ENCODE data around the gene FA2H.
A peak's percentile ranks its signal among the peaks of the same experiment; 100 is the strongest.

The FA2H gene

DNA sequence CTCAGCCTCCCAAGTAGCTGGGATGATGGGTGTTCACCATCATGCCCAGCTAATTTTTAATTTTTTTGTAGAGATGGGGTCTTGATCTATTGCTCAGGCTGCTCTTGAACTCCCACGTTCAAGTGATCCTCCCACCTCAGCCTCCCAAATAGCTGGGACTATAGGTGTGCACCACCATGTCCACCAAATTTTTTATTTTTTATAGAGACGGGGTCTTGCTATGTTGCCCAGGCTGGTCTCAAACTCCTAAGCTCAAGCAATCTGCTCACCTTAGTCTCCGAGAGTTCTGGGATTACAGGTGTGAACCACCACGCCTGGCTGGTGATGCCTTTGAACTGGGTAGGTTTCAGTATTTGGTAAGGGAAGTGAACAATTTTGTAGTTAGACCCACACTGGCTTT, 30.1 kb downstream of the FA2H start:
- DNase-seq (ENCODE audit: low read depth in 2 of 2): no peak

DNA sequence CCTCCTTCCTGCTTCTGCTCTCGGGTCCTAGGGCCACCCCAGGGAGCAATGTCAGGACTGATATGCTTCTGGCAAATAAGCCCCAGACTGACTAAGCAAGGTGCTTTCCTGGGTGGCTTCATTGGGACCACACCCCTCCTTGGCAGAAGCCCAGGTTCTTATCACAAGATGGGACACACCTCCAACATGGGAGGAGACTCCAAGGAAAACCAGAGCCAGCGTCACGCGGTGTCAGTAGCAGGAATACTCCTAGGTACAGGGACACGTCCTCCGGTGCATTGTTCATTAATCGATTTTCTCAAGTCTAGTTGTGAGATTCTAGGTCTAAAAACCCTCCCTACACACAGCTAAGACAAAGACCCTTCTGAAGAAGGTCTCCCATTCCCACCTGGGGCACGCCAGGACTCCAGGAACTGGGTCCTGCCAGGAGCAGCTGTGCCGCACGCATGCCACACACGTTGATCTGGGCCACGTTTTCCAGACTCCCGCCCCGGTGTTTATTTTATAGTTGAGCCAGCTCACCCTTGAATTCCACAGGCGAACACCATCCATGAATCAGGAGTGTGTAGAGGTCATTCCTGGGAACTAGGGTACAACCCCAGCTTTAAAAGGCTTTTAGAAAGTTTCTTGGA, 30.8 kb downstream of the FA2H start:
- no peak for DNase-seq (ENCODE audit: low read depth in 2 of 2)

DNA sequence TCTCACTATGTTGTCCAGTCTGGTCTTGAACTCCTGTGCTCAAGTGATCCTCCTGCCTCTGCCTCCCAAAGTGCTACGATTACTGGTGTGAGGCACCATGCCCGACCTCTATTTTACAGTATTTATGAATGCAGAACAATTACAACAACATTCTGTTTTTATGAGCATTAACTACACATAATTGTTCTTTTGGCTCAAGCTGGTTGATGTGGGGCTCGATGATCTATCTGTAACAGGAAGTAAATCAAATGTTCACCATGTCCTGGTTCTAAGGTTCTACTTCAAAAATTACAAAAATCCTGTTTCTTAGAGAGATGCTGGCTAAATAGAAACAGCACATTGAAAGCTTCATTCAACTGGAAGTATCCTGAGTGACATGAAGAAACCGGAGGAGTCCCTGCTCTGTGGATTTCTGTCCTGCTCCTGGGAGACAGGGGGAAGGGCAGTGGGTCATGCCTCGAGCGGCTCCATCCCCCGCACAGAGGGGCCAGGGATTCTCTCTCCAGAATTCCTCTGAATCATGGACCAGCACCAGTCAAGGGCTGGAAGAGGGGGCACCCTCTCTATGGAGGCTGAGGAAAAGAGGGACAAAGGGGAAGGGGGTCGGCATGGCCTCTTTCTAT, 31.5 kb downstream of the FA2H start:
- DNase-seq (ENCODE audit: low read depth in 2 of 2): no peak

DNA sequence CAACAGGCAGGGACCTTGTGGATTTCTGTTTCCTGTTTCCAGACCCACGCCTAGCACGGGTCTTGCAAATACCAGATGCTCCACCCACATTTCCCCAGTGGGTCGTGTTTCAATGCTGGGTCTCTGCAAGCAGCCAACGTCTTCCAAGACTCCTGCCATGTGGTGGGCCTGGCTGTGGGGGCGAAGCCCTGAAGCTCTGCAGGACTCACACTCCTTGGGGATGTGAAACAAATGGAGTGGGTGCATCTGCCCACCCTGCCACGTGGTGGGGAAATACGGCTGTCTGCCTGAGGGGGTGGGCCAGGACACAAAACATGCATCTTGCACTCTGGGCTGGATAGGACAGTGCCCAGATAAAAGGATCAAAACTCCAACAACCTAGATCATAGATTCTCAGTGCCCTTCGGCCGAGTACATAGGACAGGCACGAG, 32.6 kb downstream of the FA2H start:
- no peak for DNase-seq (ENCODE audit: low read depth in 2 of 2)

DNA sequence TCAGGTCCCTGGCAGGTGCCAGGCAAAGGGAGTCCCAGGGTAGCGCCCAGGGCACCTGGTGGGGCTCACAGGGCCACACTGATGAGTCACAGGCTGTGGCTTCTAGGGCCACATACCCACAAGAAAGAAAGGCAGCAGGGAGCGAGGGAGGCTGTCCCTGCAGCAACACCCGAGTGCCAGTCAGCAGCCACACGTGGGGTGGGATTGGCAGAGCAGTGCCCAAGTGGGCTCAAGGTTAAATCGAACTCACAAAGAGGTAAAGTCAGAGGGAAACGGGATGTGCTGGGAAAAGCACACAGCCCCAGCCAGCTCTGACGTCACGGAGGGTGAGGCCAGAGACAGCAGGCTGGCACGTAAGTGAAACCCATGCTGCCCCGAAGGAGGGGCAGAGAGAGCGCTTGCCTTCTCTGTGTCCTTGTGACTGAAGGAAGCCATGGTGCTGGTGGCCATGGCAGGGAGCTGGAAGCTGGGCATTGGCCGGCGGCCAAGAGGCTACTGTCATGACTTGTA, 33.8 kb downstream of the FA2H start:
- no peak for DNase-seq (ENCODE audit: low read depth in 2 of 2)

DNA sequence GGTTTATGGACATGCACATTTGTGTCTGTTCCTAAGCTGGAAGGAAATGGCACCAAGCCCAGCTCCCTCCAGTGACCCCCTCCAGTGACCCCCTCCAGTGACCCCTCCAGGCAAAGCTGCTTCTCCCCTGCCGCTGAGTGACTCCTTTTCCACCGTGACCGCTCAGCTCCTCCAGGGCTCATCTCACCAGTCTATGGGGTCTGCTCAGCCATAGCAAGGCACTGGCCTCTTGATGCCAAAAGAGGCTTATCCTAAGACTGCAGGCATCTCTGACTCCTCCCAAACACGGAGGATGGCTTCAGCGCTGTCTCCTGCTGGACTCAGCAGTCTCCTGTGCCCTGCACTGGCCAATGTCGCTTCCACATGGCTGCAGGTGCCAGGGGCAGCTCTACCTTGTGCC, 35.3 kb downstream of the FA2H start:
- DNase-seq (ENCODE audit: low read depth in 2 of 2): no peak

DNA sequence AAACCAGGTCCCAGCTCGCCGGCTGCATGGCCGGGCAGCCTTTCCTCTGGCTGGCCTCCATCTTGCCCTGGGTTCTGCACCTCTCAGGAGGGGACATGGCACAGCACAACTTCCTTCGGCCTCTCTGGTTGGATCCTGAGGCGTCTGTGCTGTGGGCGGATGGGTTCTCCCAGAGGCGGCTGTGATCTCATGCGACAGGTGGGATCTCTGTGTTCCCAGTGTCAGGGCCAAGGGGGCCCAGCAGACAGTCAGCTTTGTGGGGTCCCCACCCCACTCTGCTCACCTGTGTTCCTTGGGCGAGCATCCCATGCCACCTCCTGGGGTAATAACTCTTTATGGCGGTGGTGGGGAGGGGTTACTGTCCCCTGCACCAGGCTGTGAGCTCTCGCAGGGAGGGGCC, 35.8 kb downstream of the FA2H start:
- no peak for DNase-seq (ENCODE audit: low read depth in 2 of 2)

DNA sequence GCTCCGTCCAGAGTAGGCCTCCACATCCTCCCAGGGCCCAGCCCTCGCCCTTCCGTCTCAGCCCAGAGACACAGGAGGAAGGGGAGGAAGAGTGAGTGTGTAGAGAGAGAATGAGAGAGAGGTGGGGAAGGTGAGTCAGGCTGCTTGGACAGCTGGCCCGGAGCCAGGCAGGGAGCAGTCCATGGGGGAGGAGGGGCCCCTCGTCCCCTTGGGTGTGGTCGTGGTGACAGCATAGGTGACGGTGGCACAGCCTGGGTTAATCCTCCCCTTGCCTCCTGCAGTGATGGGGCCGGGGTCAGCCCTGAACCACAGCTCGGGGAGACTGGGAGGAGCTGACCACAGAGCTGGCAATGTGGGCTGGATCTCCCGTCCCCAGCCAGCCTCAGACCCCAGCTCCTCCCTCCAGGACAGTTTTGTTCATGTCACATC, 36.5 kb downstream of the FA2H start:
- no peak for DNase-seq (ENCODE audit: low read depth in 2 of 2)

DNA sequence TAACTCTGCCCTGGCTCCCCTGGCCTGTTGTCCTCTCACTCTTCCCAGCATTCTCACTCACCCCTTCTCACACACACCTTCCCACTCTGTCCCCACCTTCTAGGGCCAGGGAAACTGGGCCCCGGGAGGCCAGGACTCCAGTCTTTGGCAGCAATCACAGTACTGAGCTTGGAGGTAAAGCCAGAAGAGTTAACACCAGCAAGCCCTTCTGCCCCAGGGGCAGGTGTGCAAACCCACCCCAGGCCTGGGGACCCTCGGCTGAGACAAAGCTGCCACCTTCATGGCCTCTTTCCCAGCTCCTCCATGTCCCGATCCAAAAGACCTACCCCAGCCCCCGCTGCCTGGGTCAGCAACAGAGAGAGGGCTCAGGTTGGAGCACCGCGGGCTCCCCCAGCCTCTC, 37.1 kb downstream of the FA2H start:
- no peak for DNase-seq (ENCODE audit: low read depth in 2 of 2)

DNA sequence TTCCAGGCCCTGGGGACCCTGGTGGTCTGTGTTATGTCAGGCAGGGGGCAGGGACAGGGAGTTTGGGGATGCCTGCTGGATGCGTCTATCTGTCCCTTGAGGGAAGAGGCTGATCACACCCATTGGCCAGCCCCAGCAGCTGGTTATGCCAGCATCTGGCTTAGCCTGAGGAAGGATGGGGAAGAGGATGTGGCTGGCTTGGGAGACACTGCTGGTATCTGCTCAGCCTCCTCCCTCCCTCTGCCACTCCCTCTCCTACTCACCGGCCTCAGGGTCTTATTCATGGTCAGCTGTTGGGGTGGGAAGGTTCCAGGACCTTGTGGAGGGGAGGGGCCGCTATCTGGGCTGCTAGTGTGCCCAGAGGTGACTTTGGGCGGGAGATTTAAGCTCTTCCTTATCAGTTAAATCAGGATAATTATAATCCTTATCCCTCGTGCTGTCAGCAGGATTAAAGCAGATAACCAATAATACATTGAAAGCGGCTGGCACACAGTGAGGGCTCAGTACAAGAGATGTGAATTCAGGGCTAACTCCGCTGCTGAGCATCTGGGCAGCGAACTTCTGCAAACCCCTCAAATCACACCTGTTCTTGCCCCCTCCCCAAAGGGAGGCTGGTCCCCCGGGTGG, 38.0 kb downstream of the FA2H start:
- DNase-seq (ENCODE audit: low read depth in 2 of 2): no peak

DNA sequence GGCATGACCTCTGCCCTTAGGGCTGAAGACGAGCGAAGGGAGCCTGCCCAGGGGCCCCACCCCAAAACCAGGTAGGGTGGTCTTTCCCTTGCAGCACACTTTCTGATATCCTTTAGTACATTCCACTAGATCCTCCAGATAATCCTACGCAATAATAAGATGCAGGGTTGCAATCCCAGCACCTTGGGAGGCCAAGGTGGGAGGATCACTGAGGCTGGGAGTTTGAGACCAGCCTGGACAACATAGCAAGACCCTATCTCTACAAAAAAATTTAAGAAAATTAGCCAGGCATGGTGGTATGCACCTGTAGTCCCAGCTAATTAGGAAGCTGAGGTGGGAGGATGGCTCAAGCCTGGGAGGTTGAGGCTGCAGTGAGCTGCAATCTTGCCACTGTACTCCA, 39.1 kb downstream of the FA2H start:
- no peak for DNase-seq (ENCODE audit: low read depth in 2 of 2)

DNA sequence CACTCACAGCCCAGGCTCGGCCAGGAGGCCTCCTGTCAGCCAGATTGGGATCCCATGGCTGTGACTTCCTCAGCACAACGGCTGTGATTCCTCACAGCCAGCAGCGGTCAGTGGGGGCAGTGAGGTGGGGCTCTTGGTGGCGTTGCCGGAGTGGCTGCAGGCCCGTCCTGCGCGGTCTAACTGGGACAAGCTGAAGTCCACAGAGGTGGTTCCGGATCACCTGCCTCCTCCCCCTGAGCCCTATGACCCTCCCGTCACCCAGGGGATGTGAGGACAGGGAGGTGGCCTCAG, 39.5 kb downstream of the FA2H start:
- DNase-seq (ENCODE audit: low read depth in 2 of 2): no peak

DNA sequence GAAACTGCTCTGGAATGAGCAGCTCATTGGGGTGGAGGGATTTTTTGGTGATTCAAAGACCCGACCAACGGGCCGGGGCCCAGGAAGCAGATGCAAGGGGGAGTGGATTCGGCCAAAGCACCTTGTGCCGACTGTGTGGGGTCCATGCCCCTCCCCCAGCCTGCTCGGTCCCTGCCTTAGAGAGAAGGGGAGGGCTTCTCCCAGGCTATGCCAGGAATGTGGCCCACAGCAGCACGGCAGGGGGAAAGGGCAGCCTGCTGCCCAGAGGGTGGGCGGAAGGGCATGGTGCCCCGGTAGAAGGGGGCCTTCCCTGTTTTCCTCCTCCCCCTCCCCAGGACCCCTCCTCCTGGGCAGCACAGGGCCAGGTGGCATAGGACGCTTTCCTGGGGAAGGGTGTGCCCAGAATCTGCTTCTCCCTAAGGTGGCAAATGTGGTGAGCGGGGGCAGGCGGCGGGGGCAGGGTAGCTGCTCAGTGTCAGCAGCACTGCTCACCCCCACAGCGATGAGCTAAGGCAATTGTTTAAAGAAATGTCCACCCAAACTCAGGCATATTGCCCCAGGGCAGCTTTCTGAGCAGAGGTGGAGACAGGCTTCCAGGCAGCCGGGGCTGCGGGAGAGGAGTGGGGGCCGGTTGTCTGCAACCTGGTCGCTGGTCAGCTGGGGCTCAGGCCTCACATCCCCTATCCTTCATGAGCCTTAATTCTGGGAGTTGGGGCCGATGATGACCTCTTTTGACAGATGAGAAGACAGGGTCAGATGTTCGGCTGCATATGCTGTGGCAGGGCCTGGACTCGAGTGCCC, 40.1 kb downstream of the FA2H start:
- DNase-seq (ENCODE audit: low read depth in 2 of 2): no peak

DNA sequence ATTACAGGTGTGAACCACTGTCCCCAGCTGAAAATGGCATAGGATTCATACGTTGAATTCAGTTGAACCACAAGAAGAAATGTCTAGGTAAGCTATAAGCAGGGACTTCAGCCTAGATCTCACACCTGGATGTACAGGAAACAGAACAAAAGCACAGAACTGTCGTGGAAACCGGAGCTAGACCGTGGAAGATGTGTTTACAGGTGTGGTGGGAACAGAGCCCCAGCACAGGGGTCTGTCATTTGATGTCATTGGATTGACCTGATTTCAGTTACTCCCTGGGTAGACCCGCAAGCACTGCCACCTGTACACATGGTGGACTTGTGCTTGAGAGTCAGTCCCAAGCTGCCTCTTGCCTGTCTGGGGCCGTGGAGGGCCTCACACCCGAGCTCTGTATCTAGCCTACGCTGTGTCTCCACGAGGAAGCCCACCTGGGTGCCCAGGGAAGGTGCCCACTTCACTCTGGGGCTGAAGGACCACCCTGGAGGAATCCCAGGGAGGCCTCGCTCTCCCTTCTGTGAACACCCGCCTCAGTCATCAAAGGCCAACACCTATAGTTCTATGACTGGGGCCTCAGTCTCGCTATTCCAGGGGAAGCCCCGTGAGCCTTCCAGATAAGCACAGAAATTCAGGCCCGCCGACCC, 41.8 kb downstream of the FA2H start:
- DNase-seq (ENCODE audit: low read depth in 2 of 2): no peak

DNA sequence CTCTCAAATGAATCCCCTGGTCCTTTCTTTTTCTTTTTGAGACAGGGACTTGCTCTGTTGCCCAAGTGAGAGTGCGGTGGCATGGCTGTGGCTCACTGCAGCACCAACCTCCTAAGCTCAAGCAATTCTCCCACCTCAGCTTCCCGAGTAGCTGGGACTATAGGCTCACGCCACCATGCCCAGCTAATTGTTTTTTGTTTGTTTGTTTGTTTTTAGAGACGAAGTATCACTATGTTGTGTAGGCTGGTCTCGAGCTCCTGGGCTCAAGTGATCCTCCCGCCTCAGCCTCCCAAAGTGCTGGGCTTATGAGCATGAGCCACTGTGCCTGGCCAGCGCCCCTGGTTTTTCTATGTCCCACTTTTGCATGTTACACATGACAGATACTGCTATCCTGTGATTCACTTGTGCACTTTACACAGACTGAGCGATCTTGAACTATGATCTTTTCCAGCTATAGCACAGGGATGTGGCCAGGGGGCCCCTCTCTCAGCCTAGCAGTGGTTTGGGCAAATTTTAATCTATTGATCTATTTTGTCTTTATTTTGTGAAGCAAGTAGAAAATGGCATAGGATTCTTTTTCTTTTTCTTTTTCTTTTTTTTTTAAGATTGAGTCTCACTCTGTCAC, 42.7 kb downstream of the FA2H start:
- no peak for DNase-seq (ENCODE audit: low read depth in 2 of 2)

DNA sequence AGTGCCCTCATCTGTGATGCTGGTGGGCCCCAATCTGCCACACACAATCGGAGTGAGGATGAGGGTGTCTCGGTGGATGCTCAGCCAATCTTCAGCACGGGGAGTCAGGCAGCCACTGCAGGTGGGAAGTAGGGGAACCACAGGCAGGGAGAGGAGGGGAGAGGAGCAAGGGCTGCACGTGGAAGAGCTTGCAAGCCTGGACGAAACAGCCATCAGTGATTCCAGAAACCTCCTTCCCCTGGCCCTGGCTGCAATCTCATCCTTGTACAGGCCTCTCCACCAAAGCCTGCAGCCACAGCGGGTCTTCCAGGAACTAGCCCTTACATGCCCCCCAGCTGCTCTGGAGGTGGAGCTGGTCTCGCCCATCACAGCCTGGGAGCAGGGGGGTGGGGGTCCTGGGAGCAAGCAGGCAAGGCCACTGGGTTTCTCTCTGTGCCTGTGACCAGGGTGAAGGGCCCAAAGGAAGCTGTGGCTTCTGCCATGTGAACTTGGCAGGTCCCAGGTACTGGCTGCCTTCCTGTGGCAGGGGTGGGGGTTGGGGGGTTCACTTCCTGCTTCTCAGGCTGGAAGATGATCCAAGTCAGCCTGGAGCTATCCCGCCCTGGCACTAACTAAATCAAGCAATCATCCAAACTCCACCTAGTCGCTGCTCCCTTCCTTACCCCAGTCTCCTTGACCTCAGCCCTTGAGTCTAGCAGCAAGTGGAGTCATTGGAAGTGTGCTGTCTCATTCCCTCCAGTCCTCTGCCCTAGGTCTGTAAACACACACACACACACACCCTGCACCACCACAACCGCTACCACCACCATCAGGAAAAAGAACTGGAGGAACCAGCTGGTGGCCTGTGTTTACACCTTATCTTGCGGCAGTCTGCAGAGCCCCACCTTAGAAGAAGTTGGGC, 44.6 kb downstream of the FA2H start:
- DNase-seq (ENCODE audit: low read depth in 2 of 2): no peak

DNA sequence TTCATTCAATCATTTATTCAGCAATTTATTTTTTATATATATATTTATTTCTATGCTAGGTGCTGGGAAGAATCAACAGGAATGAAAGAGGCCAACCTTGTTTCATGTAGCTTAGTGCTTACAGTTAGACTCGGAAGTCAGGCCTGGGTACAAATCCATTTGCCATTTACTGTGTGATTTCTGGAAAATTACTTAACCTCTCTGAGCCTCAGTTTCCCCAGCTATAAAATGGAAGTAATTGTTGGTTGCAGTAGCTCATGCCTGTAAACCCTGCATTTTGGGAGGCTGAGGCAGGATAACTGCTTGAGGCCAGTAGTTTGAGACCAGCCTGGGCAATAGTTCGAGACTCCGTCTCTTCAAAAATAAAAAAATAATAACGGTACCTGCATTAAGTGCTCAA, 46.7 kb downstream of the FA2H start:
- no peak for DNase-seq (ENCODE audit: low read depth in 2 of 2)

DNA sequence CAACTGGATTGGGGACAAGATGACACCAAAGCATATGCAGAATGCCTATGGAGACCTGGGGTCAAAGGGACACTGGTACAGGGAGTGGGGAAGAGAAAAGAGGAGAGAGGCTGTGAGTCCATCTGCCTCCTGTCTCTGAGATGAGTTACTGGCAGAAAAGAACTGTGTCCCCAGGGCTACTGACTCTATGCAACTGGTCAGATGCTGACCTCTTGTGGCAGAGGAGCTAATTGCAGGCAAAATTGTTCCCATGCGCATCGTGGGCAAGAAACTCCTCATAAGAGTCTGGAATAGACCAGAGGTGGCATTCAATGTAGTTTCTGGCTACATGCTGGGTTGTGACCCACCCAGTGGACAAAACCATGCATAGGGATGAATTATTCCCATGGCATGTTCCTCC, 47.9 kb downstream of the FA2H start:
- DNase-seq (ENCODE audit: low read depth in 2 of 2): peak; percentile 26 to 40

DNA sequence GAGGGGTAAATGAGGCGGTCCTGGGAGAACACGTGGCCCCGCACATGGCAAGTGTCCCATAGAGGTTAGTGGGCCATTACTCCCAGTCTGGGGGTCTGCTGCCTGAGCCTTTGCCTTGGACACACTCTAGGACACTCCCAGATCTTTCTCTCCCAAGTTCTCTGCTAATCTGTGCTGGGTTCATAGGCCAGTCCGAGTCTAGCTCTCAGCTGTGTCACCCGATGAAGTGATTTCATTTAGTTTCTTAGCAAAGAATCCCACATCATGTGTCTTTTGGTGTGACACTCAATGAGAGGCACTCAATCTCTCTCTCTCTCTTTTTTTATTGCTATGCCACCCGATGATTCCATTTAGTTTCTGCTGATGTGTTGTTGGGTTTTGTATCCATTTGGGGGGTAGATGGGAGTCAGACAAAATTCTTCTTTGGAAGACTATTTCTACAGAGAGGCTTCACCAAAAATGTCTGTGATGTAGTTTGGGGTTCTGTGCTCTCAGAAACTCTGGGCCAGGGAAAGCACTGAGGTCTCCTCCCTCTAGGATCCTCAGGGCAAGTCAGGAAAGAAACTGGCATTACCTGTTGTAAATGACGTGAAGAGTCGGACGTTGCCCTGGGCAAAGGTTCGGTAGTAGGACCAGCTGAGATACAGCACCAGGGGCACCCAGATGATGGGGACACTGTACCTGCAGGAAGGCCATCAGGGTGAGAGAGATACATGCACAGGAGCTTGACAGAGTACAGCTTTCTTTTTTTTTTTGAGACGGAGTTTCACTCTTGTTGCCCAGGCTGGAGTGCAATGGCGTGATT, 48.8 kb downstream of the FA2H start:
- DNase-seq (ENCODE audit: low read depth in 2 of 2): no peak

All from stimulated activated CD4-positive, alpha-beta T cell treated with anti-CD3 and anti-CD28 coated beads, Interleukin-4, amount 100 ng/mL, for 48 hours (primary cell).